PC-3 (cell line): ENCODE data around the gene TMCO5A. TPM values are rescaled to one million over a fixed set of nuclear protein-coding genes. Genes with fewer than 3 reads are reported as not detected.
"Not testable (repeated sequence)": the region's sequence is repeated elsewhere in the genome, so short reads cannot be mapped to it uniquely, and the experiment has no call there.

Experiments
- ATAC-seq: fragments of 200-7000 bp; cut with Tn5 transposase; 2 replicates; pipeline ENCODE4 v1.9.1; 2020; ENCODE audit warnings: mild to moderate bottlenecking, moderate library complexity
- BruUV-seq: library from RNA; stranded (reverse); fragments of 400-500 nt; replicated peaks from 2 replicates; lab custom pipeline; 2021; lab: Mats Ljungman, UMichigan
- CTCF ChIA-PET: fragments of 300-600 bp; sonication (Branson Sonifier 250); formaldehyde crosslinking; loops from one replicate; lab custom pipeline; 2022; ENCODE audit warnings: antibody characterized with exemption; lab: Charles Lee
- POLR2A ChIA-PET: fragments of 300-600 bp; sonication (Branson Sonifier 250); formaldehyde crosslinking; loops from one replicate; lab custom pipeline; 2022; ENCODE audit warnings: antibody characterized with exemption; ENCODE audit not compliant: unreplicated experiment; lab: Charles Lee
- DNase-seq: peaks from one replicate; pipeline ENCODE4 v3.0.0-alpha.2; 2015
- H2AFZ ChIP-seq: fragments of 300-600 bp; sonication (generic); 2 replicates; pipeline ENCODE4 v1.6.0; 2016; ENCODE audit warnings: antibody characterized with exemption, low read length
- H3F3A ChIP-seq: fragments of 300-600 bp; sonication (generic); one replicate; pipeline ENCODE4 v1.6.0; 2017; ENCODE audit warnings: antibody characterized with exemption, low read length, control low read depth, mild to moderate bottlenecking; ENCODE audit not compliant: unreplicated experiment
- H3K27ac ChIP-seq: fragments of 300-600 bp; sonication (generic); 2 replicates; pipeline ENCODE4 v1.5.1; 2016; ENCODE audit warnings: mild to moderate bottlenecking, low read length
- H3K27me3 ChIP-seq: fragments of 300-600 bp; sonication (generic); 2 replicates; pipeline ENCODE4 v1.6.1; 2016; ENCODE audit warnings: low read length, mixed read lengths
- H3K36me3 ChIP-seq: fragments of 300-600 bp; sonication (generic); 2 replicates; pipeline ENCODE4 v1.6.1; 2016; ENCODE audit warnings: low read depth, mixed run types, low read length, mixed read lengths
- H3K4me1 ChIP-seq: fragments of 300-600 bp; sonication (generic); 2 replicates; pipeline ENCODE4 v1.5.1; 2016; ENCODE audit warnings: low read length; ENCODE audit not compliant: insufficient read depth
- H3K4me2 ChIP-seq: fragments of 300-600 bp; sonication (generic); 2 replicates; pipeline ENCODE4 v1.6.0; 2016; ENCODE audit warnings: low read length
- H3K4me3 ChIP-seq: fragments of 300-600 bp; sonication (generic); 2 replicates; pipeline ENCODE4 v1.5.1; 2016; ENCODE audit warnings: mild to moderate bottlenecking, low read length, mixed read lengths
- H3K79me2 ChIP-seq: fragments of 300-600 bp; sonication (generic); 2 replicates; pipeline ENCODE4 v1.6.1; 2017; ENCODE audit warnings: low read length, mixed read lengths
- H3K9ac ChIP-seq: fragments of 300-600 bp; sonication (generic); 2 replicates; pipeline ENCODE4 v1.6.0; 2016; ENCODE audit warnings: mild to moderate bottlenecking, low read length
- H3K9me2 ChIP-seq: fragments of 300-600 bp; sonication (generic); replicated peaks from 2 replicates; pipeline ENCODE4 v1.6.1; 2016; ENCODE audit warnings: mixed run types, low read length, mixed read lengths
- H3K9me3 ChIP-seq: fragments of 300-600 bp; sonication (generic); 2 replicates; pipeline ENCODE4 v1.6.1; 2016; ENCODE audit warnings: low read length, mixed read lengths
- H4K20me1 ChIP-seq: fragments of 300-600 bp; sonication (generic); 2 replicates; pipeline ENCODE4 v1.6.1; 2016; ENCODE audit warnings: low read length, mixed read lengths
- EZH2 ChIP-seq: fragments of 300-600 bp; sonication (generic); IDR thresholded peaks from one replicate; pipeline ENCODE4 v1.6.1; 2017; ENCODE audit warnings: antibody characterized with exemption, mild to moderate bottlenecking, low read length; ENCODE audit not compliant: unreplicated experiment
- EZH2phosphoT487 ChIP-seq: fragments of 300-600 bp; sonication (generic); IDR thresholded peaks from 2 replicates; pipeline ENCODE4 v1.6.1; 2018; ENCODE audit warnings: mild to moderate bottlenecking, antibody characterized with exemption, low read length, borderline replicate concordance
- intact Hi-C: fragments of 100-400 bp; cut with micrococcal nuclease; formaldehyde crosslinking; loops from 2 replicates; pipeline ENCODE4 v1.9.0; 2023
- total RNA-seq: library from RNA; depleted of rRNA; stranded (reverse); fragments of >200 nt; gene quantifications from 2 replicates; pipeline ENCODE4 v1.2.3, GENCODE V29; 2014
- TF ChIP-seq, protein P1 (sequence below): fragments of 300-600 bp; sonication (generic); conservative IDR thresholded peaks from 2 replicates; pipeline ENCODE4 v1.5.1; 2017; ENCODE audit warnings: antibody characterized with exemption, low read depth, mild to moderate bottlenecking, low read length

The TMCO5A gene
- total RNA-seq, 1 experiment from 2014 or later, result not detected

DNA sequence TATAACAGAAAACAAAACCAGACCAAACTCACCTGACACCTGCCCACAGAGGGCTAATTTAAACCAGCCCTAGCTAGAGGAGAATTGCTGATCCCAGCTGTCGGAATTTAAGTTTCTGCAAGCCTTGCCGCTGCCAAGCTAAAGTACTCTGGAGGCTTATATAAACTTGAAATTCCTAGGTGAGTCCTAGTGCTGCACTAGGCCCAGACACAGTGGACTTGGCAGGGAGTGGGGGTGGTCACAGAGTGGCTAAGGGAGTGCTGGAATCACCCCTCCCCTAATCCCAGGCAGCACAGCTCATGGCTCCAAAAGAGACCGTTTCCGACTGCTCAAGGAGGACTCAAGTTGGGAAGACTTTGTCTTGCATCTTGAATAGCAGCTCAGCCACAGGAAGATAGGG is 17.6 kb downstream of the TMCO5A start:
- DNase-seq (no peak), ATAC-seq (no peak)
- POLR2A ChIA-PET, result no interaction called here
- H2AFZ ChIP-seq, result no peak overlapping the region
- H3K27me3 ChIP-seq, result peaks cover 24% of the 10 kb centered on the region
- no peaks in the 10 kb centered on the region for H4K20me1 ChIP-seq
- H3K9me3 ChIP-seq, result no peaks in the 10 kb centered on the region
- H3K9ac ChIP-seq, result no peak overlapping the region
- no peaks in the 10 kb centered on the region for H3K9me2 ChIP-seq
- H3F3A ChIP-seq, result no peaks in the 10 kb centered on the region
- no peaks in the 10 kb centered on the region for H3K36me3 ChIP-seq
- BruUV-seq, result no TSS peak
- CTCF ChIA-PET, result no interaction called here
- H3K79me2 ChIP-seq, result no peaks in the 10 kb centered on the region
- no peak overlapping the region for H3K4me2 ChIP-seq
- no peak overlapping the region for H3K27ac ChIP-seq
- no peak for TF ChIP-seq EZH2
- no peak for TF ChIP-seq EZH2phosphoT487
- no peaks in the 10 kb centered on the region for H3K4me1 ChIP-seq
- no peak overlapping the region for H3K4me3 ChIP-seq
- intact Hi-C loops, result no loop called here

DNA sequence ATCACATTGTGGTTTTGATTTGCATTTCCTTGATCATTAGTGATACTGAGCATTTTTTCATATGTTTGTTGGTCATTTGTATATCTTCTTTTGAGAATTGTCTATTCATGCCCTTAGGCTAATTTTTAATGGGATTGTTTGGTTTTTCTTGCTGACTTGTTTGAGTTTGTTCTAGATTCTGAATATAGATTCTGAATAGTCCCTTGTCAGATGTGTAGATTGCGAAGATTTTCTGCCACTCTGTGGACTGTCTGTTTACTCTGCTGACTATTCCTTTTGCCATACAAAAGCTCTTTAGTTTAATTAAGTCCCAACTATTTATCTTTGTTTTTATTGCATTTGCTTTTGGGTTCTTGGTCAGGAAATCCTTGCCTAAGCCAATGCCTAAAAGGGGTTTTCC is 26.3 kb downstream of the TMCO5A start:
- H3K4me1 ChIP-seq, H3K9me2 ChIP-seq, BruUV-seq, H2AFZ ChIP-seq, CTCF ChIA-PET, H3K9ac ChIP-seq, H3K36me3 ChIP-seq, H3K4me2 ChIP-seq, H3K27me3 ChIP-seq, intact Hi-C loops, H3F3A ChIP-seq, H3K79me2 ChIP-seq, POLR2A ChIA-PET, H3K9me3 ChIP-seq, H3K4me3 ChIP-seq, H4K20me1 ChIP-seq: not testable (repeated sequence)
- ATAC-seq (peak; percentile 86), DNase-seq (peak; percentile 47)
- peak overlapping the region; percentile 32; the same call in 1 of the 2 replicates for H3K27ac ChIP-seq

DNA sequence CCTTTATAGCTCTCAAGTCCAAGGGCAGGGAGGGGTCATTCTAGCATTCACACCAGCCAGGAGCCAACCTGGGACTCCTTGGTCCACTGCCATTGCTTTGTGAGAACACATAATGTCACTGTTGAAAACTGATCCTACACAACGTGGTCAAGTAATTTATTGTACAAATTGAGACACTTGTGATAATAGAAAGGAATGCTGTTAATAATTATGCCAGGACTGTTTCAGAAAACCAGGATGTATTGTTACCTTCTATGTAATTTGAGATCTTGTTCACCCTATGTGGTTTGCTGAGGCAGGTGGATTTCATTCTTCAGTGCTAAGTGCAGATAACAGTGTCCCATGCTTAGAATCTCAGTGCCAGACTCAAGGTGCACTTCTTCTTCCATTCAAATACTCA is 33.3 kb downstream of the TMCO5A start:
- no TSS peak for BruUV-seq
- Histone ChIP-seq H2AFZ (no peak overlapping the region), H3K27ac (no peak overlapping the region), H3K4me1 (no peaks in the 10 kb centered on the region), H3K36me3 (no peaks in the 10 kb centered on the region), H4K20me1 (no peaks in the 10 kb centered on the region), H3K9ac (no peak overlapping the region), H3K9me3 (no peaks in the 10 kb centered on the region), H3K9me2 (no peaks in the 10 kb centered on the region), H3K27me3 (peaks cover 7% of the 10 kb centered on the region; the same call in 1 of the 2 replicates), H3K4me3 (no peak overlapping the region), H3K79me2 (no peaks in the 10 kb centered on the region), H3K4me2 (no peak overlapping the region), H3F3A (no peaks in the 10 kb centered on the region)
- TF ChIP-seq EZH2phosphoT487, result no peak
- TF ChIP-seq, protein P1, sequence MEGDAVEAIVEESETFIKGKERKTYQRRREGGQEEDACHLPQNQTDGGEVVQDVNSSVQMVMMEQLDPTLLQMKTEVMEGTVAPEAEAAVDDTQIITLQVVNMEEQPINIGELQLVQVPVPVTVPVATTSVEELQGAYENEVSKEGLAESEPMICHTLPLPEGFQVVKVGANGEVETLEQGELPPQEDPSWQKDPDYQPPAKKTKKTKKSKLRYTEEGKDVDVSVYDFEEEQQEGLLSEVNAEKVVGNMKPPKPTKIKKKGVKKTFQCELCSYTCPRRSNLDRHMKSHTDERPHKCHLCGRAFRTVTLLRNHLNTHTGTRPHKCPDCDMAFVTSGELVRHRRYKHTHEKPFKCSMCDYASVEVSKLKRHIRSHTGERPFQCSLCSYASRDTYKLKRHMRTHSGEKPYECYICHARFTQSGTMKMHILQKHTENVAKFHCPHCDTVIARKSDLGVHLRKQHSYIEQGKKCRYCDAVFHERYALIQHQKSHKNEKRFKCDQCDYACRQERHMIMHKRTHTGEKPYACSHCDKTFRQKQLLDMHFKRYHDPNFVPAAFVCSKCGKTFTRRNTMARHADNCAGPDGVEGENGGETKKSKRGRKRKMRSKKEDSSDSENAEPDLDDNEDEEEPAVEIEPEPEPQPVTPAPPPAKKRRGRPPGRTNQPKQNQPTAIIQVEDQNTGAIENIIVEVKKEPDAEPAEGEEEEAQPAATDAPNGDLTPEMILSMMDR, result no peak
- no peak for TF ChIP-seq EZH2
- ATAC-seq (no peak), DNase-seq (no peak)
- ChIA-PET POLR2A (no interaction called here), CTCF (no interaction called here)
- intact Hi-C loops, result no loop called here

DNA sequence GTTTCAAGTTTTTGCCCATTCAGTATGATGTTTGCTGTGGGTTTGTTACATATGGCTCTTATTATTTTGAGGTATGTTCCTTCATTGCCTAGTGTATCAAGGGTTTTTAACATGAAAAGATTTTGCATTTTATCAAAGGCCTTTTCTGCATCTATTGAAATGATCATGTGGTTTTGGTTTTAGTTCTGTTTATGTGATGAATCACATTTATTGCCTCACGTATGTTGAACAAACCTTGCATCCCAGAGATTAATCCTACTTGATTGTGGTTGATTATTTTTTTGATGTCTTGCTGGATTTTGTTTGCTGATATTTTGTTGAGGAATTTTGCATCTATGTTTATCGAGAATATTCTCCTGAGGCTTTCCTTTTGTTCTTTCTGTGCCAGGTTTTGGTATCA is 39.4 kb downstream of the TMCO5A start:
- Histone ChIP-seq H3K4me1 (no peaks in the 10 kb centered on the region), H3F3A (no peaks in the 10 kb centered on the region), H3K27me3 (no peaks in the 10 kb centered on the region), H4K20me1 (no peaks in the 10 kb centered on the region), H3K36me3 (no peaks in the 10 kb centered on the region), H2AFZ (no peak overlapping the region), H3K79me2 (no peaks in the 10 kb centered on the region), H3K9me2 (no peaks in the 10 kb centered on the region), H3K4me3 (no peak overlapping the region), H3K9ac (no peak overlapping the region), H3K4me2 (no peak overlapping the region), H3K9me3 (no peaks in the 10 kb centered on the region), H3K27ac (no peak overlapping the region)
- no TSS peak for BruUV-seq
- DNase-seq, result peak; percentile 23
- ChIA-PET CTCF (no interaction called here), POLR2A (no interaction called here)
- TF ChIP-seq EZH2 (no peak), EZH2phosphoT487 (no peak)
- TF ChIP-seq, protein P1, result no peak
- intact Hi-C loops, result no loop called here
- ATAC-seq, result no peak
